ENCODE data around the gene PRR19. TPM values are rescaled to one million over a fixed set of nuclear protein-coding genes. Genes with fewer than 3 reads are reported as not detected.
A peak's percentile ranks its signal among the peaks of the same experiment; 100 is the strongest.

PRR19 gene
- total RNA-seq, 1 donor from 2014 or later, result 1.3 TPM

- H3K4me1 Mint-ChIP-seq (ENCODE audit: low read depth, unreplicated experiment), result peaks cover 39% of the 10 kb centered on the region
- Histone ChIP-seq H3K9me3 (ENCODE audit: insufficient read depth, low read depth, low read length) (no peaks in the 10 kb centered on the region), H3K4me3 (ENCODE audit: insufficient read depth, low read depth, low read length) (peak overlapping the region; percentile 37), H3K4me2 (ENCODE audit: low read length) (peak overlapping the region; percentile 94), H2AFZ (ENCODE audit: low read depth, low read length) (no peak overlapping the region), H3K79me2 (ENCODE audit: insufficient read depth, low read length) (peaks cover 65% of the 10 kb centered on the region), H3K4me1 (ENCODE audit: insufficient read depth, low read length) (peaks cover 72% of the 10 kb centered on the region), H3K36me3 (ENCODE audit: insufficient read depth, low read length) (no peaks in the 10 kb centered on the region), H3K9ac (ENCODE audit: low read length) (peak overlapping the region; percentile 82), H4K20me1 (ENCODE audit: insufficient read depth, low read length) (peaks cover 59% of the 10 kb centered on the region), H3K27ac (ENCODE audit: low read depth, low read length) (peak overlapping the region; percentile 92), H3K27me3 (ENCODE audit: insufficient read depth, low read length) (no peaks in the 10 kb centered on the region)
- TF ChIP-seq CTCF (IDR thresholded peaks at IDR 0.05; ENCODE audit: insufficient read depth, low read depth, low read length), result no peak
- no peak for TF ChIP-seq EZH2 (IDR thresholded peaks at IDR 0.05; ENCODE audit: insufficient read depth, low read length)
- peak overlapping the region; percentile 86 for H3K4me3 Mint-ChIP-seq (ENCODE audit: unreplicated experiment)
- no peak for FAIRE-seq
- peaks cover 5% of the 10 kb centered on the region for H3K36me3 Mint-ChIP-seq (ENCODE audit: low read depth, unreplicated experiment)
- peaks cover 2% of the 10 kb centered on the region for H3K9me3 Mint-ChIP-seq (ENCODE audit: unreplicated experiment)
- H3K27ac Mint-ChIP-seq (ENCODE audit: unreplicated experiment), result peak overlapping the region; percentile 94
- H3K27me3 Mint-ChIP-seq (ENCODE audit: low read depth, unreplicated experiment), result no peaks in the 10 kb centered on the region
- DNase-seq (ENCODE audit: low read depth), result peak; percentile 59
Observed at GRCh38 chr19:42281827-42282762, 19.8 kb upstream of the PRR19 start.

- H3K4me1 ChIP-seq (ENCODE audit: insufficient read depth, low read length), result peaks cover 64% of the 10 kb centered on the region
- peaks cover 59% of the 10 kb centered on the region for H4K20me1 ChIP-seq (ENCODE audit: insufficient read depth, low read length)
- Mint-ChIP-seq H3K4me3 (ENCODE audit: unreplicated experiment) (peak overlapping the region; percentile 86), H3K36me3 (ENCODE audit: low read depth, unreplicated experiment) (peaks cover 6% of the 10 kb centered on the region), H3K9me3 (ENCODE audit: unreplicated experiment) (peaks cover 2% of the 10 kb centered on the region), H3K27me3 (ENCODE audit: low read depth, unreplicated experiment) (no peaks in the 10 kb centered on the region), H3K4me1 (ENCODE audit: low read depth, unreplicated experiment) (peaks cover 36% of the 10 kb centered on the region), H3K27ac (ENCODE audit: unreplicated experiment) (peak overlapping the region; percentile 87)
- H3K36me3 ChIP-seq (ENCODE audit: insufficient read depth, low read length), result no peaks in the 10 kb centered on the region
- no peak overlapping the region for H2AFZ ChIP-seq (ENCODE audit: low read depth, low read length)
- no peak for DNase-seq (ENCODE audit: low read depth)
- peak overlapping the region; percentile 92 for H3K27ac ChIP-seq (ENCODE audit: low read depth, low read length)
- no peaks in the 10 kb centered on the region for H3K9me3 ChIP-seq (ENCODE audit: insufficient read depth, low read depth, low read length)
- peak overlapping the region; percentile 50 for H3K4me3 ChIP-seq (ENCODE audit: insufficient read depth, low read depth, low read length)
- no peak for FAIRE-seq
- TF ChIP-seq CTCF (IDR thresholded peaks at IDR 0.05; ENCODE audit: insufficient read depth, low read depth, low read length) (no peak), EZH2 (IDR thresholded peaks at IDR 0.05; ENCODE audit: insufficient read depth, low read length) (no peak)
- peak overlapping the region; percentile 79 for H3K9ac ChIP-seq (ENCODE audit: low read length)
- H3K79me2 ChIP-seq (ENCODE audit: insufficient read depth, low read length), result peaks cover 64% of the 10 kb centered on the region
- no peaks in the 10 kb centered on the region for H3K27me3 ChIP-seq (ENCODE audit: insufficient read depth, low read length)
- H3K4me2 ChIP-seq (ENCODE audit: low read length), result peak overlapping the region; percentile 94
Observed at GRCh38 chr19:42282819-42283187, 19.1 kb upstream of the PRR19 start.
